GM18873 (cell line): Measurements from ENCODE around the gene CDH18.

Experiments used
- ATAC-seq: cut with Tn5 transposase; IDR thresholded peaks from one replicate; pipeline ENCODE4 v1.9.1; 2021; ENCODE audit warnings: mild to moderate bottlenecking, moderate library complexity, moderate number of reproducible peaks; ENCODE audit not compliant: unreplicated experiment, low FRiP score

The CDH18 gene

GRCh38 chr5:19940192-19940591, 47.8 kb downstream of the CDH18 start:
- ATAC-seq: no peak

- no peak for ATAC-seq
Measured at GRCh38 chr5:19930451-19930850, 57.5 kb downstream of the CDH18 start.

- ATAC-seq: no peak
Measured at GRCh38 chr5:19928562-19929421, 59.2 kb downstream of the CDH18 start.

GRCh38 chr5:19927919-19928318, 60.1 kb downstream of the CDH18 start:
- ATAC-seq: no peak

- ATAC-seq: no peak
Measured at GRCh38 chr5:19927170-19927569, 60.8 kb downstream of the CDH18 start.

GRCh38 chr5:19923742-19924141, 64.3 kb downstream of the CDH18 start:
- ATAC-seq: no peak

GRCh38 chr5:19920761-19921160, 67.2 kb downstream of the CDH18 start:
- no peak for ATAC-seq

- ATAC-seq: no peak
Measured at GRCh38 chr5:19918780-19919179, 69.2 kb downstream of the CDH18 start.

GRCh38 chr5:19917588-19918122, 70.3 kb downstream of the CDH18 start:
- ATAC-seq: no peak

- ATAC-seq: no peak
Measured at GRCh38 chr5:19910136-19910535, 77.9 kb downstream of the CDH18 start.

GRCh38 chr5:19904766-19905165, 83.2 kb downstream of the CDH18 start:
- ATAC-seq: no peak

GRCh38 chr5:19903611-19904010, 84.4 kb downstream of the CDH18 start:
- ATAC-seq: no peak

GRCh38 chr5:19902316-19902934, 85.6 kb downstream of the CDH18 start:
- no peak for ATAC-seq

- ATAC-seq: no peak
Measured at GRCh38 chr5:19900269-19900668, 87.7 kb downstream of the CDH18 start.

GRCh38 chr5:19891658-19892057, 96.3 kb downstream of the CDH18 start:
- no peak for ATAC-seq

GRCh38 chr5:19886123-19886917, 101.7 kb downstream of the CDH18 start:
- ATAC-seq: no peak

- no peak for ATAC-seq
Measured at GRCh38 chr5:19885040-19885824, 102.8 kb downstream of the CDH18 start.

- ATAC-seq: no peak
Measured at GRCh38 chr5:19880859-19881436, 107.1 kb downstream of the CDH18 start.

GRCh38 chr5:19880458-19880857, 107.5 kb downstream of the CDH18 start:
- ATAC-seq: no peak

- ATAC-seq: no peak
Measured at GRCh38 chr5:19874811-19875210, 113.2 kb downstream of the CDH18 start.
